Right lobe of liver (tissue), 5 donors: ENCODE measurements around the gene NKX2-8. TPM values are rescaled to one million over a fixed set of nuclear protein-coding genes. Genes with fewer than 3 reads are reported as not detected.

ENCODE experiments used
- total RNA-seq, 6 experiments: library from RNA; depleted of rRNA in 2 of 6; stranded (reverse); fragments of >200 nt in 2 of 6; fragmentation: NEBNext Ultra II Directional in 3 of 6; extraction: Animal tissue kit (Norgen Biotek cat#: 25700) in 3 of 6; gene quantifications; one replicate each; pipeline versions ENCODE4 v1.1.0 to v1.2.4, GENCODE V29; 2016 to 2023
- donor health status: DM: no; HTN: no; CAD: no.
- donor health status: DM: no; HTN: no; CAD: no.
- donor health status: DM: no; HTN: yes; CAD: no.
- donor health status: DM: no; HTN: yes; CAD: no.

Gene NKX2-8
- total RNA-seq, 6 experiments from 2014 or later, result not detected

Other genes starting within 250 kb of the NKX2-8 start
- not detected for gene NKX2-1, start 62.4 kb downstream of the NKX2-8 start, total RNA-seq
- not detected for gene PAX9, start 79.2 kb upstream of the NKX2-8 start, total RNA-seq